ENCODE measurements around the gene KCNMA1. TPM values are rescaled to one million over a fixed set of nuclear protein-coding genes. Genes with fewer than 3 reads are reported as not detected.

KCNMA1 gene
- total RNA-seq, 2 donors from 2014 or later, result 168 to 188 TPM

DNA sequence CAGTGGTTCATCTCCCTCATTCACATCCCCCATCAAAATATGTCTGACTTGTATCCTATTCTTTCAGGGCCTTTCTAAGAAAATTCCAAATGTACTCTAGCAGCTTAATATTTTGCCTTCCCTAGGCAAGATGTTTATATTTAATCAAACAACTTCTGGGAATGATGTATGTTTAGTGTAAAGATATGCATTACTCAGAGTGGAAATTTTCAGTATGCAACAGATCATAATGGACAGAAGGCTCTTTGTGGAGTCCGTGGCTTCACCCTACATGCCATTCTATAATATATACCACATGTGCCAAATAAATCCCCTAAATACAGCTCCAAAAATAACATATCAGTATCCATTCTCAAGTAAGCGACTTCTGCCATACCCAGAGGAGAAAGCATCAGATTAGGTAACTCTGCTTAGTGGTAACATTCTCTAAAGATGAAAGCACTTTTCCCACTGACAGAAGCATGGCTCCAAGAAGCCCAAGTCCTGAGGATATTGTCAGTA, 316.6 kb downstream of the KCNMA1 start:
- no peak overlapping the region for H3K27ac ChIP-seq
- H3K9me3 ChIP-seq, result no peaks in the 10 kb centered on the region

DNA sequence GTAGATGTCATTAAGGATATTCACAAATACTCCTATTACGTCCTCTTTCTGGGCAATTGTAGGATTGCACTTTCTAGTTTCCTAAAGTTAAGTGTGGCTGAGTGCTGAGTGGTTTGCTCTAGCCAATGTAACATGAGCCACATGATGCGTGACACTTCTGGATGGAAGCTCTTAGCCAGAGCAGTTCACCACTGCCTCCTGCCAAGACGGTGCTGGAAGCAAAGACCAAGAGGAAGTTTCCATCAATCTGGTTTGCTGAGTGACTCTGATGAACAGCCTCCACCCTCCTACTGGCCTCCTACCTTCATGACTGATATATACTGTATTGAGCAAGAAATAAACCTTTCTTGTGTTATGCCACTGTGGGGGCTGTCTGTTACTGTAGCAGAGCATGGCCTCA, 318.1 kb downstream of the KCNMA1 start:
- Histone ChIP-seq H3K9me3 (no peaks in the 10 kb centered on the region), H3K27ac (no peak overlapping the region), H3K27me3 (replicated peaks; ENCODE audit: insufficient read depth) (no peaks in the 10 kb centered on the region), H3K4me1 (ENCODE audit: control insufficient read depth in 1 of 2, low read depth in 2 of 2) (peaks cover 0 to 21% of the 10 kb centered on the region in 2 donors), H3K36me3 (no peaks in the 10 kb centered on the region), H3K4me3 (no peak overlapping the region)
- no peak for ATAC-seq (ENCODE audit: insufficient number of reproducible peaks, low FRiP score, low read depth)
- DNase-seq (ENCODE audit: low spot score), result no peak
- TF ChIP-seq, protein P1, sequence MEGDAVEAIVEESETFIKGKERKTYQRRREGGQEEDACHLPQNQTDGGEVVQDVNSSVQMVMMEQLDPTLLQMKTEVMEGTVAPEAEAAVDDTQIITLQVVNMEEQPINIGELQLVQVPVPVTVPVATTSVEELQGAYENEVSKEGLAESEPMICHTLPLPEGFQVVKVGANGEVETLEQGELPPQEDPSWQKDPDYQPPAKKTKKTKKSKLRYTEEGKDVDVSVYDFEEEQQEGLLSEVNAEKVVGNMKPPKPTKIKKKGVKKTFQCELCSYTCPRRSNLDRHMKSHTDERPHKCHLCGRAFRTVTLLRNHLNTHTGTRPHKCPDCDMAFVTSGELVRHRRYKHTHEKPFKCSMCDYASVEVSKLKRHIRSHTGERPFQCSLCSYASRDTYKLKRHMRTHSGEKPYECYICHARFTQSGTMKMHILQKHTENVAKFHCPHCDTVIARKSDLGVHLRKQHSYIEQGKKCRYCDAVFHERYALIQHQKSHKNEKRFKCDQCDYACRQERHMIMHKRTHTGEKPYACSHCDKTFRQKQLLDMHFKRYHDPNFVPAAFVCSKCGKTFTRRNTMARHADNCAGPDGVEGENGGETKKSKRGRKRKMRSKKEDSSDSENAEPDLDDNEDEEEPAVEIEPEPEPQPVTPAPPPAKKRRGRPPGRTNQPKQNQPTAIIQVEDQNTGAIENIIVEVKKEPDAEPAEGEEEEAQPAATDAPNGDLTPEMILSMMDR (IDR thresholded peaks at IDR 0.05), result no peak

More for the DNA sequence above, 316.6 kb downstream of the KCNMA1 start:
- ATAC-seq (ENCODE audit: insufficient number of reproducible peaks, low FRiP score, low read depth), result no peak
- no peaks in the 10 kb centered on the region for H3K27me3 ChIP-seq (replicated peaks; ENCODE audit: insufficient read depth)
- TF ChIP-seq, protein P1 (IDR thresholded peaks at IDR 0.05), result no peak
- H3K4me3 ChIP-seq, result no peak overlapping the region
- peaks cover 0 to 21% of the 10 kb centered on the region in 2 donors for H3K4me1 ChIP-seq (ENCODE audit: control insufficient read depth in 1 of 2, low read depth in 2 of 2)
- no peaks in the 10 kb centered on the region for H3K36me3 ChIP-seq
- no peak for DNase-seq (ENCODE audit: low spot score)

DNA sequence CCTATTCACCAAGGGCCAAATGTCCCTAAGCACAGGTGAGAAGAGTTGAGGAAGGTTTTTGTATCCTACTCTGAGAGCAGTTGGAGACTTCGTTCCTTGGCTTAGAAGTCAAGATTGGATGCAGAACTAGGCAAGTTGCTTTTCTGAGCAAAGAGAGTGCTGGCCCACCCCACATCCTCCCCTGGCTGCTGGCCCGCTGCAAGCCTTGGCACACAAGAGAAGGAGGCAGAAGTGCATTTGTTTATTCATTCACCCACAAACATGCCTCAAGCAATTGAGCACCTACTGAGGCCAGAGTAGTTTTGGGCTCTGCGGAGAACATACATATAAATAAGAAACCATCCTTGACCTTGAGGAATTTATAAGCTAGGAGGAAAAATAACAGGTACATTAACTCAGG, 318.9 kb downstream of the KCNMA1 start:
- DNase-seq (ENCODE audit: low spot score) (no peak), ATAC-seq (ENCODE audit: insufficient number of reproducible peaks, low FRiP score, low read depth) (no peak)
- Histone ChIP-seq H3K27ac (no peak overlapping the region), H3K36me3 (no peaks in the 10 kb centered on the region), H3K9me3 (no peaks in the 10 kb centered on the region), H3K4me1 (ENCODE audit: control insufficient read depth in 1 of 2, low read depth in 2 of 2) (peaks cover 0 to 21% of the 10 kb centered on the region in 2 donors), H3K4me3 (no peak overlapping the region), H3K27me3 (replicated peaks; ENCODE audit: insufficient read depth) (no peaks in the 10 kb centered on the region)
- TF ChIP-seq, protein P1 (IDR thresholded peaks at IDR 0.05), result no peak

DNA sequence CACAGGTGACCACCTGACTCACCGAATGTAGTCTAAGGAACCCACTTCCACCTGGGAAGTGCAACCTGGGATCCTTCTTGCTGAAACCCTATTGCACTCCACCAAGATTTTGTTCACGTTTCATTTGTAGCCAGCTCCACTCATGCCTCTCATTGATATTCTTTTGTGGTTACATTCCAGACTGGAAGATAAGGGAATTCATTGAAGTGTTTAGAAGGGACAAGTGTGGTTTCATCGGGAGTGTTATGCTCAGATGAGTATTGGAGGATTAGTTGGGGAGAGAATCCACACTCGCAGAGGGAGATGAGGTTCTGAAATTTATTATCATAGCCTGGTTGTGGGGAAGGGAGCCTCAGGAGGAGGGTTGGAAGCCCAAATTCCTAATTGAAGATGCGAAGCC, 320.4 kb downstream of the KCNMA1 start:
- Histone ChIP-seq H3K27me3 (replicated peaks; ENCODE audit: insufficient read depth) (no peaks in the 10 kb centered on the region), H3K36me3 (no peaks in the 10 kb centered on the region), H3K9me3 (no peaks in the 10 kb centered on the region), H3K4me1 (ENCODE audit: control insufficient read depth in 1 of 2, low read depth in 2 of 2) (peaks cover 0 to 31% of the 10 kb centered on the region in 2 donors), H3K27ac (no peak overlapping the region), H3K4me3 (no peak overlapping the region)
- ATAC-seq (ENCODE audit: insufficient number of reproducible peaks, low FRiP score, low read depth), result no peak
- TF ChIP-seq, protein P1 (IDR thresholded peaks at IDR 0.05), result no peak
- no peak for DNase-seq (ENCODE audit: low spot score)

DNA sequence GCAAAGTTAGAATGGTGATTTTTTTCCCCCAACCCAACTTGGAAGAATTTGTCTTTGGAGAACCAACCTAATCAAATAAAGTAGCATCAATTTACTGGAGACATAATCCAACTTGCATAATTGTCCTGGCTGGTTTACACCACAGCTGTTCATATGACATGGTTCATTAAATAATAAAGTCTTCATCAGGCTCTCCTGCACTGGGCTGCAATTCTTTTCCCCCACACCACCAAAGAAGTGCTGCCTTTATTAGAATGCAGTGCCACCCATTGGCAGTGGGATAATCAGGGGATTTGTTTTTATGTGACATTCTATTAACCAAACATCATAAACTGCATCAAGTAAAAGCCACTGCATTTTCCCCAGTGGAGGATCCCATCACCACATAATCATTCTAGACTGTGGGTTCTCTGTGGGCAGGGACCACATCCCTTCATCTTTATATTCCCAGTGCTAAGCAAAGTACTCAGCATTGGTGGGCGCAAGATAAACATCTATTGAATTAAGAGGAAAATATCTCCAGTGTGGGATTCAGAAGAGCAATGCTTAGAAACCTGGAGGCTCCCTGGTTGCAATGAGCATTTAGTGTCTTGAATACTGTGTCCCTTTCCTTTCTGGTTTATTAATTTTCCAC, 322.0 kb downstream of the KCNMA1 start:
- TF ChIP-seq, protein P1 (IDR thresholded peaks at IDR 0.05), result no peak

More for the DNA sequence above, 322.0 kb downstream of the KCNMA1 start:
- H3K4me1 ChIP-seq (ENCODE audit: control insufficient read depth in 1 of 2, low read depth in 2 of 2), result peaks cover 6 to 39% of the 10 kb centered on the region in 2 donors
- no peaks in the 10 kb centered on the region for H3K36me3 ChIP-seq
- ATAC-seq (ENCODE audit: insufficient number of reproducible peaks, low FRiP score, low read depth) (no peak), DNase-seq (ENCODE audit: low spot score) (no peak)
- H3K27me3 ChIP-seq (replicated peaks; ENCODE audit: insufficient read depth), result no peaks in the 10 kb centered on the region
- H3K9me3 ChIP-seq, result no peaks in the 10 kb centered on the region
- H3K27ac ChIP-seq, result no peak overlapping the region
- H3K4me3 ChIP-seq, result no peak overlapping the region
